HepG2 (cell line): ENCODE results near the gene MEGF11. TPM values are rescaled to one million over a fixed set of nuclear protein-coding genes. Genes with fewer than 3 reads are reported as not detected.

ENCODE experiments used
- ATAC-seq: fragments of 200-7000 bp; cut with Tn5 transposase; 3 replicates; pipeline ENCODE4 v1.9.1; 2020; ENCODE audit warnings: mild to moderate bottlenecking, moderate library complexity
- BruUV-seq: library from RNA; stranded (reverse); fragments of 400-500 nt; replicated peaks from 2 replicates; lab custom pipeline; 2021; lab: Mats Ljungman, UMichigan
- CTCF ChIA-PET: fragments of 300-600 bp; formaldehyde crosslinking; extraction: SDS; loops from one replicate; lab custom pipeline; 2021; ENCODE audit warnings: low total read pairs, inconsistent platforms, low intra/inter-chr PET ratio; lab: Yijun Ruan, JAX
- POLR2A ChIA-PET: fragments of 350-600 bp; sonication (Branson Sonifier 250); formaldehyde crosslinking; loops from one replicate; lab custom pipeline; 2020; ENCODE audit warnings: antibody characterized with exemption, inconsistent platforms; lab: Yijun Ruan, JAX
- DNase-seq: peaks from one replicate; pipeline ENCODE4 v3.0.0-alpha.2; 2015; ENCODE audit warnings: low spot score
- FAIRE-seq: peaks from 3 replicates; lab custom pipeline; 2011; peaks lifted over from hg19 to GRCh38; lab: Jason Lieb, UNC
- H2AFZ ChIP-seq: one replicate; pipeline ENCODE4 v1.6.1; 2011; ENCODE audit warnings: low read length, inconsistent platforms
- H3K27ac ChIP-seq: fragments of 300-600 bp; 3 replicates; pipeline ENCODE4 v1.8.0; 2011; ENCODE audit warnings: mixed run types, mild to moderate bottlenecking, mixed read lengths, low read length, inconsistent platforms; ENCODE audit not compliant: insufficient read depth; ENCODE audit errors: extremely low read length
- H3K27me3 ChIP-seq, 2 experiments: fragments of 200-600 bp in 1 of 2; 2 replicates in 1 of 2; 3 replicates in 1 of 2; pipeline versions ENCODE4 v1.6.0 to v1.8.0; 2011; ENCODE audit warnings: low read length in 2 of 2, mild to moderate bottlenecking in 2 of 2, moderate library complexity in 2 of 2, inconsistent platforms in 1 of 2; ENCODE audit not compliant: insufficient read depth in 2 of 2, control insufficient read depth in 1 of 2
- H3K36me3 ChIP-seq, 2 experiments: fragments of 200-600 bp in 1 of 2; replicated peaks in 1 of 2; 2 replicates in 1 of 2; 3 replicates in 1 of 2; pipeline versions ENCODE4 v1.5.1 to v1.8.0; 2011; ENCODE audit warnings: low read length in 2 of 2, inconsistent platforms in 1 of 2; ENCODE audit not compliant: insufficient read depth in 2 of 2, control insufficient read depth in 1 of 2
- H3K4me1 ChIP-seq: 2 replicates; pipeline ENCODE4 v1.5.1; 2012; ENCODE audit warnings: low read length, inconsistent platforms; ENCODE audit not compliant: insufficient read depth
- H3K4me2 ChIP-seq: 2 replicates; pipeline ENCODE4 v1.6.0; 2011; ENCODE audit warnings: low read depth, low read length, inconsistent platforms
- H3K4me3 ChIP-seq, 3 experiments: fragments of 200-600 bp in 1 of 3; sonication (generic), shearing (Covaris generic) in 1 of 3; replicated peaks in 1 of 3; 2 replicates each; pipeline ENCODE4 v1.5.1; 2011 to 2016; ENCODE audit warnings: low read length in 3 of 3, inconsistent platforms in 2 of 3, low read depth in 2 of 3, mild to moderate bottlenecking in 2 of 3, control low read depth in 1 of 3, mixed read lengths in 1 of 3; ENCODE audit not compliant: insufficient read depth in 1 of 3
- H3K79me2 ChIP-seq: one replicate; pipeline ENCODE4 v1.6.1; 2011; ENCODE audit warnings: low read length, inconsistent platforms; ENCODE audit not compliant: insufficient read depth
- H3K9ac ChIP-seq: 2 replicates; pipeline ENCODE4 v1.6.0; 2011; ENCODE audit warnings: mild to moderate bottlenecking, low read depth, low read length, inconsistent platforms; ENCODE audit not compliant: insufficient read depth
- H3K9me3 ChIP-seq: 2 replicates; pipeline ENCODE4 v1.5.1; 2012; ENCODE audit warnings: mild to moderate bottlenecking, low read length
- H4K20me1 ChIP-seq: 2 replicates; pipeline ENCODE4 v1.6.0; 2011; ENCODE audit warnings: inconsistent platforms, mild to moderate bottlenecking, low read length, moderate library complexity; ENCODE audit not compliant: insufficient read depth
- ADNP ChIP-seq: sonication (generic); formaldehyde crosslinking; IDR thresholded peaks from 2 replicates; pipeline ENCODE4 v1.4.0; 2020; ENCODE audit warnings: missing genetic modification reagents
- BORCS8-MEF2B ChIP-seq: sonication (generic); formaldehyde crosslinking; IDR thresholded peaks from 2 replicates; pipeline ENCODE4 v1.8.0; 2022; ENCODE audit warnings: mild to moderate bottlenecking, missing genetic modification reagents
- FLYWCH1 ChIP-seq: sonication (generic); formaldehyde crosslinking; IDR thresholded peaks from 2 replicates; pipeline ENCODE4 v1.8.1; 2023; ENCODE audit warnings: mild to moderate bottlenecking, missing genetic modification reagents
- FOXA1 ChIP-seq, 2 experiments: fragments of 450-650 bp in 1 of 2; sonication (generic) in 1 of 2; formaldehyde crosslinking in 1 of 2; IDR thresholded peaks; 2 replicates each; pipeline versions ENCODE4 v1.4.0 to v1.6.1; 2016 to 2020; ENCODE audit warnings: missing genetic modification reagents in 1 of 2
- HDAC2 ChIP-seq: sonication (generic); formaldehyde crosslinking; IDR thresholded peaks from 2 replicates; pipeline ENCODE4 v1.4.0; 2020; ENCODE audit warnings: missing genetic modification reagents
- KLF12 ChIP-seq: sonication (generic); formaldehyde crosslinking; IDR thresholded peaks from 2 replicates; pipeline ENCODE4 v1.4.0; 2020; ENCODE audit warnings: missing genetic modification reagents, borderline replicate concordance
- KMT2B ChIP-seq: IDR thresholded peaks from 2 replicates; pipeline ENCODE4 v1.6.1; 2016; ENCODE audit warnings: missing genetic modification reagents, missing compliant biosample characterization
- MEIS1 ChIP-seq: sonication (generic); formaldehyde crosslinking; IDR thresholded peaks from 2 replicates; pipeline ENCODE4 v1.9.0; 2021; ENCODE audit warnings: mild to moderate bottlenecking, missing genetic modification reagents, moderate library complexity, borderline replicate concordance
- NR2F1 ChIP-seq, 2 experiments: fragments of 450-650 bp in 1 of 2; formaldehyde crosslinking in 1 of 2; IDR thresholded peaks; 2 replicates each; pipeline versions ENCODE4 v1.5.0 to v1.6.1; 2016 to 2020; ENCODE audit warnings: mild to moderate bottlenecking in 1 of 2, missing compliant biosample characterization in 1 of 2, missing genetic modification reagents in 1 of 2, moderate library complexity in 1 of 2
- POLR2G ChIP-seq: fragments of 200-400 bp; formaldehyde crosslinking; IDR thresholded peaks from 2 replicates; pipeline ENCODE4 v1.6.1; 2018; ENCODE audit warnings: mild to moderate bottlenecking, low read depth, low read length, moderate library complexity
- RXRB ChIP-seq: IDR thresholded peaks from 2 replicates; pipeline ENCODE4 v1.6.1; 2016; ENCODE audit warnings: borderline replicate concordance, missing genetic modification reagents, missing compliant biosample characterization
- SAP130 ChIP-seq: IDR thresholded peaks from 2 replicates; pipeline ENCODE4 v1.6.1; 2016; ENCODE audit warnings: low read depth
- SPEN ChIP-seq: sonication (generic); formaldehyde crosslinking; IDR thresholded peaks from 2 replicates; pipeline ENCODE4 v1.5.1; 2020; ENCODE audit warnings: low read depth, mild to moderate bottlenecking, missing genetic modification reagents
- ZBTB14 ChIP-seq: sonication (generic); formaldehyde crosslinking; IDR thresholded peaks from 2 replicates; pipeline ENCODE4 v1.4.0; 2020; ENCODE audit warnings: missing genetic modification reagents
- ZBTB20 ChIP-seq: sonication (generic); formaldehyde crosslinking; IDR thresholded peaks from 2 replicates; pipeline ENCODE4 v1.8.1; 2023; ENCODE audit warnings: missing genetic modification reagents, low read depth, mild to moderate bottlenecking, borderline replicate concordance
- ZBTB42 ChIP-seq: sonication (generic); formaldehyde crosslinking; IDR thresholded peaks from 2 replicates; pipeline ENCODE4 v1.5.0; 2020; ENCODE audit warnings: mild to moderate bottlenecking, missing genetic modification reagents
- ZC3H4 ChIP-seq: sonication (generic); formaldehyde crosslinking; IDR thresholded peaks from 2 replicates; pipeline ENCODE4 v1.4.0; 2020; ENCODE audit warnings: missing genetic modification reagents, borderline replicate concordance
- ZFY ChIP-seq: sonication (generic); formaldehyde crosslinking; IDR thresholded peaks from 2 replicates; pipeline ENCODE4 v1.4.0; 2020; ENCODE audit warnings: missing genetic modification reagents
- ZNF792 ChIP-seq: IDR thresholded peaks from 2 replicates; pipeline ENCODE4 v1.6.1; 2016
- WGBS: methylation state at CpG from one replicate; pipeline ENCODE4 v1.1.6; 2017; ENCODE audit warnings: low lambda C conversion rate; 5-methylcytosine and 5-hydroxymethylcytosine counted together
- in situ Hi-C: cut with HindIII; loops from 2 replicates; pipeline ENCODE4 v1.10.0; 2017; ENCODE audit warnings: low pct_unique_long_range_greater_than_20kb; ENCODE audit not compliant: extremely low pct_ligation_motif_present
- intact Hi-C: fragments of 100-400 bp; cut with micrococcal nuclease; formaldehyde crosslinking; loops from one replicate; pipeline ENCODE4 v1.10.0; 2022; ENCODE audit not compliant: unreplicated experiment
- polyA plus RNA-seq, 8 experiments: library from polyadenylated mRNA; depleted of rRNA in 3 of 8; stranded (reverse) in 7 of 8; unstranded in 1 of 8; fragments of >200 nt; fragmentation: Illumina TruSeq in 4 of 8; extraction: Trizol in 4 of 8; gene quantifications; 2 replicates each; pipeline versions ENCODE4 v1.2.1 to v1.2.3, GENCODE V29; 2011 to 2016; ENCODE audit warnings: low read depth in 4 of 8, missing spikeins in 1 of 8, mixed read lengths in 1 of 8; ENCODE audit not compliant: insufficient read depth in 1 of 8
- total RNA-seq, 5 experiments: library from RNA; depleted of rRNA; stranded (reverse); fragments of >200 nt; fragmentation: Illumina TruSeq; extraction: Trizol; gene quantifications; 2 replicates each; pipeline ENCODE4 v1.2.3, GENCODE V29; 2016; ENCODE audit warnings: low read depth in 1 of 5
- TF ChIP-seq, protein P1 (sequence below): sonication (generic); formaldehyde crosslinking; conservative IDR thresholded peaks from 2 replicates; pipeline ENCODE4 v1.8.0; 2022; ENCODE audit warnings: mild to moderate bottlenecking, moderate library complexity, missing genetic modification reagents
- TF ChIP-seq, protein P2 (sequence below): sonication (generic); formaldehyde crosslinking; IDR thresholded peaks from 2 replicates; pipeline ENCODE4 v1.4.0; 2020; ENCODE audit warnings: missing genetic modification reagents

The MEGF11 gene
- total and polyA plus RNA-seq, 2 of the 13 experiments (the other 11 are each of a cell fraction or from before 2014, with no cell fraction given) = not detected

DNA sequence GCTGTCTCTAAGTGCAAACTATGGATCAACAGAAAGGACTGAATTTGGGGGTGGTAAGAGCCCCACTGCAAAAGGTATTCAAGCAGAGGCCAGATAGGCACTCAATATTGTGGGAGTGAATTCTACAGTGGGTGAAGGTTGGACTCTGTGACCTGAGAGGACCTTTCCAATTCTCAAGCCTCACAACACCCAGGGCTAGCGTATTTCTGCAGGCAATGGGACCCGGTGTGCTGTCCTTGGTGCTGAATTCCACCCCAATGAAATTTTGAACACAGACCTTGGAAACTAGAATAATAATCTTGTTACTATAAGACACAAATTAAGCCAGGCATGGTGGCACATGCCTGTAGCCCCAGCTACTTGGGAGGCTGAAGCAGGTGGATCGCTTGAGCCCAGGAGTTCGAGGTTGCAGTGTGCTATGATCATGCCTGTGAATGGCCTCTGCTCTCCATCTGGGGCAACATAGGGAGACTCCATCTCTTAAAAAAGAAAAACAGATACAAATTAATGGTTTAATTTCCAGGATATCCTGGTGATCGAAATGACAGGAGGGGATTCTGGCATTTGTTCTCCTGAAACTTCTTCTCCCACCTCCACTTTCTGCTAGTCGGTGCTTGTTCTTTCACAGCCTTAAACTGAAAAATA is 248.8 kb downstream of the MEGF11 start:
- intact Hi-C loops (no loop called here), in situ Hi-C loops (no loop called here)
- H3K36me3 ChIP-seq = no peaks in the 10 kb centered on the region
- POLR2A ChIA-PET = no interaction called here
- no peak overlapping the region for H3K27ac ChIP-seq
- 14% methylated on average over 6 of the region's 6 CpGs for WGBS
- no peaks in the 10 kb centered on the region for H3K4me1 ChIP-seq
- no peak overlapping the region for H3K4me2 ChIP-seq
- no TSS peak for BruUV-seq
- H4K20me1 ChIP-seq = no peaks in the 10 kb centered on the region; the same call in 1 of the 2 replicates
- no peak overlapping the region for H2AFZ ChIP-seq
- no peaks in the 10 kb centered on the region for H3K9me3 ChIP-seq
- CTCF ChIA-PET = no interaction called here
- FAIRE-seq (peak; percentile 63), DNase-seq (peak; percentile 12), ATAC-seq (no peak)
- H3K27me3 ChIP-seq = no peaks in the 10 kb centered on the region
- H3K4me3 ChIP-seq = no peak overlapping the region
- H3K79me2 ChIP-seq = no peaks in the 10 kb centered on the region
- no peak overlapping the region for H3K9ac ChIP-seq
- TF ChIP-seq FOXA1 (IDR thresholded peaks at IDR 0.05) (no peak), FOXA1 (CRISPR knock-in tag; IDR thresholded peaks at IDR 0.05) (no peak), RXRB (CRISPR knock-in tag) (peak; percentile 47; the same call in 1 of the 2 replicates), FLYWCH1 (no peak), KMT2B (CRISPR knock-in tag) (0 out of 2 replicates have a peak, but pooled peaks have one; percentile 46), ZBTB42 (CRISPR knock-in tag) (no peak), SPEN (CRISPR knock-in tag) (no peak), SAP130 (CRISPR knock-in tag) (peak; percentile 42; the same call in 1 of the 2 replicates), KLF12 (CRISPR knock-in tag) (no peak), HDAC2 (CRISPR knock-in tag) (peak; percentile 35; the same call in 1 of the 2 replicates), ZC3H4 (CRISPR knock-in tag) (no peak), NR2F1 (CRISPR knock-in tag; IDR thresholded peaks at IDR 0.05) (no peak), ZFY (CRISPR knock-in tag) (0 out of 2 replicates have a peak, but pooled peaks have one; percentile 19), ADNP (CRISPR knock-in tag) (no peak), BORCS8-MEF2B (0 out of 2 replicates have a peak, but pooled peaks have one; percentile 34), POLR2G (no peak), MEIS1 (CRISPR knock-in tag) (no peak), ZBTB14 (CRISPR knock-in tag) (no peak), ZBTB20 (CRISPR knock-in tag) (peak; percentile 24; the same call in 1 of the 2 replicates), ZNF792 (CRISPR knock-in tag) (peak; percentile 65; the same call in 1 of the 2 replicates)
- TF ChIP-seq, protein P1, sequence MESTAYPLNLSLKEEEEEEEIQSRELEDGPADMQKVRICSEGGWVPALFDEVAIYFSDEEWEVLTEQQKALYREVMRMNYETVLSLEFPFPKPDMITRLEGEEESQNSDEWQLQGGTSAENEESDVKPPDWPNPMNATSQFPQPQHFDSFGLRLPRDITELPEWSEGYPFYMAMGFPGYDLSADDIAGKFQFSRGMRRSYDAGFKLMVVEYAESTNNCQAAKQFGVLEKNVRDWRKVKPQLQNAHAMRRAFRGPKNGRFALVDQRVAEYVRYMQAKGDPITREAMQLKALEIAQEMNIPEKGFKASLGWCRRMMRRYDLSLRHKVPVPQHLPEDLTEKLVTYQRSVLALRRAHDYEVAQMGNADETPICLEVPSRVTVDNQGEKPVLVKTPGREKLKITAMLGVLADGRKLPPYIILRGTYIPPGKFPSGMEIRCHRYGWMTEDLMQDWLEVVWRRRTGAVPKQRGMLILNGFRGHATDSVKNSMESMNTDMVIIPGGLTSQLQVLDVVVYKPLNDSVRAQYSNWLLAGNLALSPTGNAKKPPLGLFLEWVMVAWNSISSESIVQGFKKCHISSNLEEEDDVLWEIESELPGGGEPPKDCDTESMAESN (CRISPR knock-in tag) = no peak
- TF ChIP-seq, protein P2, sequence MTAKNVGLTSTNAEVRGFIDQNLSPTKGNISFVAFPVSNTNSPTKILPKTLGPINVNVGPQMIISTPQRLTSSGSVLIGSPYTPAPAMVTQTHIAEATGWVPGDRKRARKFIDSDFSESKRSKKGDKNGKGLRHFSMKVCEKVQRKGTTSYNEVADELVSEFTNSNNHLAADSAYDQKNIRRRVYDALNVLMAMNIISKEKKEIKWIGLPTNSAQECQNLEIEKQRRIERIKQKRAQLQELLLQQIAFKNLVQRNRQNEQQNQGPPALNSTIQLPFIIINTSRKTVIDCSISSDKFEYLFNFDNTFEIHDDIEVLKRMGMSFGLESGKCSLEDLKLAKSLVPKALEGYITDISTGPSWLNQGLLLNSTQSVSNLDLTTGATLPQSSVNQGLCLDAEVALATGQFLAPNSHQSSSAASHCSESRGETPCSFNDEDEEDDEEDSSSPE (CRISPR knock-in tag) = no peak
